MCF 10A (cell line): Measurements from ENCODE around the gene PCSK6. TPM values are rescaled to one million over a fixed set of nuclear protein-coding genes. Genes with fewer than 3 reads are reported as not detected.
"Not testable (repeated sequence)": the region's sequence is repeated elsewhere in the genome, so short reads cannot be mapped to it uniquely, and the experiment has no call there.

Experiments
- BruUV-seq: library from RNA; stranded (reverse); fragments of 400-500 nt; replicated peaks from 2 replicates; lab custom pipeline; 2021; lab: Mats Ljungman, UMichigan
- CTCF ChIA-PET: fragments of 300-600 bp; sonication (Branson Sonifier 250); formaldehyde crosslinking; extraction: SDS; loops from one replicate; lab custom pipeline; 2021; ENCODE audit warnings: antibody characterized with exemption, inconsistent platforms; lab: Yijun Ruan, JAX
- POLR2A ChIA-PET: fragments of 300-600, 350-650 bp; sonication (Branson Sonifier 250); formaldehyde crosslinking; extraction: SDS; loops from one replicate; lab custom pipeline; 2020; ENCODE audit warnings: antibody characterized with exemption, inconsistent platforms; lab: Yijun Ruan, JAX
- DNase-seq: peaks from one replicate; pipeline ENCODE4 v3.0.0-alpha.2; 2018; ENCODE audit not compliant: unreplicated experiment
- H3K27ac Mint-ChIP-seq: one replicate; pipeline ENCODE4 v1.8.0; 2022; ENCODE audit warnings: mild to moderate bottlenecking, low read depth, mixed read lengths; ENCODE audit not compliant: unreplicated experiment
- H3K27me3 Mint-ChIP-seq: one replicate; pipeline ENCODE4 v1.8.0; 2022; ENCODE audit warnings: mixed read lengths; ENCODE audit not compliant: insufficient read depth, unreplicated experiment
- H3K36me3 Mint-ChIP-seq: one replicate; pipeline ENCODE4 v1.8.0; 2022; ENCODE audit warnings: mild to moderate bottlenecking, moderate library complexity, mixed read lengths; ENCODE audit not compliant: insufficient read depth, unreplicated experiment
- H3K4me1 Mint-ChIP-seq: one replicate; pipeline ENCODE4 v1.8.0; 2022; ENCODE audit warnings: mixed read lengths; ENCODE audit not compliant: insufficient read depth, unreplicated experiment
- H3K4me3 Mint-ChIP-seq: one replicate; pipeline ENCODE4 v1.8.0; 2022; ENCODE audit warnings: mild to moderate bottlenecking, moderate library complexity, mixed read lengths; ENCODE audit not compliant: unreplicated experiment
- H3K9me3 Mint-ChIP-seq: one replicate; pipeline ENCODE4 v1.8.0; 2022; ENCODE audit warnings: mixed read lengths; ENCODE audit not compliant: unreplicated experiment
- CTCF ChIP-seq: fragments of 200-600 bp; IDR thresholded peaks from one replicate; pipeline ENCODE4 v1.8.0; 2022; ENCODE audit warnings: antibody characterized with exemption, mild to moderate bottlenecking; ENCODE audit not compliant: unreplicated experiment
- intact Hi-C: fragments of 100-400 bp; cut with micrococcal nuclease; formaldehyde crosslinking; loops from 2 replicates; pipeline ENCODE4 v1.14.1; 2022
- total RNA-seq: library from RNA; stranded (reverse); gene quantifications from 2 replicates; pipeline ENCODE4 v1.2.3, GENCODE V29; 2022

Gene PCSK6
- total RNA-seq, 1 experiment from 2014 or later, result 30.8 TPM

- Mint-ChIP-seq H3K4me3 (no peak overlapping the region), H3K4me1 (no peaks in the 10 kb centered on the region), H3K27ac (no peak overlapping the region), H3K27me3 (no peaks in the 10 kb centered on the region), H3K36me3 (peaks cover 12% of the 10 kb centered on the region), H3K9me3 (no peaks in the 10 kb centered on the region)
- BruUV-seq, result no TSS peak
- no peak for DNase-seq
- ChIA-PET CTCF (interaction anchor here (1.1 kb wide), 1 partner anchor 137 kb away, joined by 4 read pairs; no protein-coding TSS in a partner anchor), POLR2A (no interaction called here)
- no peak for TF ChIP-seq CTCF
- intact Hi-C loops, result no loop called here
These were observed 63.6 kb downstream of the PCSK6 start for GRCh38 chr15:101425787-101426365.

DNA sequence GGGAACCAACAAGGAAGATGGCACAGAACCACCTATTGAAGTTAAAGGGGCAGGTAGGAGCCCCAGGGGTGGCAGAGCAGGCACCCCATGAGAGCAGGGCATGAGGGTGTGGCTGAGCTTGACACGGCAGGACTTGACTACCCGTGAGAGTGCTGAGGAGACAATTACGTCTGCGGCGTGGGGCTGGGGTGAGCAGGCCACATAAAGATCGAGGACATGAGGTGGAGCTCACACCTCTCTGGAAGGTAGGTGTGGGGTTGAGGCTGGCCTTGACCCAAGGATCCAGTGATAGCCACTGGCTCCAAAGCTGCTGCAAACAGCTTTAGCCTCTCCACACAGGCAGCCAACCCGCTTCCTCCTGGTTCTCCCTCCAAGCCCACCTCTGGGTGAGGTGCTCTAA, 64.5 kb downstream of the PCSK6 start:
- Mint-ChIP-seq H3K4me3 (no peak overlapping the region), H3K9me3 (no peaks in the 10 kb centered on the region), H3K36me3 (peaks cover 12% of the 10 kb centered on the region), H3K4me1 (no peaks in the 10 kb centered on the region), H3K27me3 (no peaks in the 10 kb centered on the region), H3K27ac (no peak overlapping the region)
- TF ChIP-seq CTCF, result no peak
- ChIA-PET POLR2A (no interaction called here), CTCF (interaction anchor here (1.1 kb wide), 1 partner anchor 136 kb away, joined by 4 read pairs; no protein-coding TSS in a partner anchor)
- DNase-seq, result no peak
- intact Hi-C loops, result no loop called here
- BruUV-seq, result no TSS peak

DNA sequence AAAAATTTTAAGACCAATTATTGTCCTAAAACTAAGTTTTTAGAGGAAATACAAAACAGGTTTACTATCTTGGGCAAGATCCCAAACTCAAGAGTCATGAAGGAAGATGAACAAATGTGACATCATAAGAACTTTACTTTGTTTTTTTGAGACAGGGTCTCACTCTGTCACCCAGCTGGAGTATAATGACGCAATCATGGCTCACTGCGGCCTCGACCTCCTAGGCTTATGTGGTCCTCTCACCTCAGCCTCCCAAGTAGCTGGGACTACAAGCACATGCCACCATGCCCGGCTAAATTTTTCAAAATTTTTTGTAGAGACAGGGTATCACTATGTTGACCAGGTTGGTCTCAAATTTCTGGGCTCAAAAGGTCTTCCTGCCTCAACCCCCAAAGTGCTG, 69.3 kb downstream of the PCSK6 start:
- no TSS peak for BruUV-seq
- no peak for DNase-seq
- no peak for TF ChIP-seq CTCF
- intact Hi-C loops, result no loop called here
- H3K4me3 Mint-ChIP-seq, result no peak overlapping the region
- POLR2A ChIA-PET, result no interaction called here
- CTCF ChIA-PET, result interaction anchor here (0.6 kb wide), 1 partner anchor 269 kb away, joined by 3 read pairs; no protein-coding TSS in a partner anchor
- no peaks in the 10 kb centered on the region for H3K4me1 Mint-ChIP-seq
- no peak overlapping the region for H3K27ac Mint-ChIP-seq
- H3K36me3 Mint-ChIP-seq, result peaks cover 11% of the 10 kb centered on the region
- H3K27me3 Mint-ChIP-seq, result no peaks in the 10 kb centered on the region
- no peaks in the 10 kb centered on the region for H3K9me3 Mint-ChIP-seq

DNA sequence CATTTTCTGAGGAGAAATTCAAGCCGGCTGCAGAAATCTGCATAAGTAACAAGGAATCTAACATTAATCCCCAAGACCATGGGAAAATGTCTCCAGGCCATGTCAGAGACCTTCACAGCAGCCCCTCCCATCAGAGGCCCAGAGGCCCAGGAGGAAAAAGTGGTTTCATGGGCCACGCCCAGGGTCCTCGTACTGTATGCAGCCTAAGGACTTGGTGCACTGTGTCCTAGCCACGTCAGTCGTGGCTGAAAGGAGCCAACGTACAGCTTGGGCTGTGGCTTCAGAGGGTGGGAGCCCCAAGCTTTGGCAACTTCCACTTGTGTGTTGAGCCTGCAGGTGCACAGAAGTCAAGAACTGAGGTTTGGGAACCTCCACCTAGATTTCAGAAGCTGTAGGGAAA, 73.0 kb downstream of the PCSK6 start:
- POLR2A ChIA-PET, H3K27me3 Mint-ChIP-seq, H3K4me1 Mint-ChIP-seq, BruUV-seq, CTCF ChIA-PET, H3K9me3 Mint-ChIP-seq, intact Hi-C loops, H3K36me3 Mint-ChIP-seq, H3K27ac Mint-ChIP-seq, DNase-seq, H3K4me3 Mint-ChIP-seq: not testable (repeated sequence)
